GM18858 (cell line): ENCODE measurements around the gene CLK4.
"Not testable (repeated sequence)": the region's sequence is repeated elsewhere in the genome, so short reads cannot be mapped to it uniquely, and the experiment has no call there.

ENCODE experiments used
- ATAC-seq: cut with Tn5 transposase; IDR thresholded peaks from one replicate; pipeline ENCODE4 v1.9.1; 2021; ENCODE audit not compliant: unreplicated experiment

The CLK4 gene

GRCh38 chr5:178587763-178588611 lies 38.9 kb downstream of the CLK4 start:
- ATAC-seq = no peak

- no peak for ATAC-seq
Measured at GRCh38 chr5:178586396-178586795, 40.5 kb downstream of the CLK4 start.

- not testable (repeated sequence) for ATAC-seq
Measured at GRCh38 chr5:178585421-178585820, 41.4 kb downstream of the CLK4 start.

- no peak for ATAC-seq
Measured at GRCh38 chr5:178583279-178583678, 43.6 kb downstream of the CLK4 start.

- no peak for ATAC-seq
Measured at GRCh38 chr5:178582291-178582690, 44.6 kb downstream of the CLK4 start.

GRCh38 chr5:178581621-178582020 lies 45.2 kb downstream of the CLK4 start:
- no peak for ATAC-seq

GRCh38 chr5:178580271-178580955 lies 46.4 kb downstream of the CLK4 start:
- no peak for ATAC-seq

GRCh38 chr5:178577944-178578343 lies 48.9 kb downstream of the CLK4 start:
- ATAC-seq = no peak

- ATAC-seq = no peak
Measured at GRCh38 chr5:178577376-178577839, 49.4 kb downstream of the CLK4 start.

- no peak for ATAC-seq
Measured at GRCh38 chr5:178576591-178577351, 50.1 kb downstream of the CLK4 start.

- no peak for ATAC-seq
Measured at GRCh38 chr5:178573216-178573615, 53.6 kb downstream of the CLK4 start.

GRCh38 chr5:178572617-178573016 lies 54.2 kb downstream of the CLK4 start:
- no peak for ATAC-seq

GRCh38 chr5:178569485-178569884 lies 57.4 kb downstream of the CLK4 start:
- no peak for ATAC-seq

- ATAC-seq = no peak
Measured at GRCh38 chr5:178564811-178565550, 61.9 kb downstream of the CLK4 start.

- ATAC-seq = no peak
Measured at GRCh38 chr5:178564397-178564796, 62.5 kb downstream of the CLK4 start.

- ATAC-seq = no peak
Measured at GRCh38 chr5:178563621-178564020, 63.2 kb downstream of the CLK4 start.

GRCh38 chr5:178561746-178562264 lies 65.0 kb downstream of the CLK4 start:
- no peak for ATAC-seq

- ATAC-seq = no peak
Measured at GRCh38 chr5:178560911-178561310, 65.9 kb downstream of the CLK4 start.

GRCh38 chr5:178557416-178557815 lies 69.4 kb downstream of the CLK4 start:
- ATAC-seq = no peak

GRCh38 chr5:178555771-178556211 lies 71.1 kb downstream of the CLK4 start:
- ATAC-seq = no peak
